Stimulated activated CD8-positive, alpha-beta memory T cell treated with anti-CD3 and anti-CD28 coated beads, Interleukin-7, amount 100 ng/mL, for 48 hours (primary cell): ENCODE data around the gene PFKFB3.
A peak's percentile ranks its signal among the peaks of the same experiment; 100 is the strongest.
"Not testable (repeated sequence)": the region's sequence is repeated elsewhere in the genome, so short reads cannot be mapped to it uniquely, and the experiment has no call there.

Experiments
- DNase-seq, 2 donors: peaks; one replicate each; pipeline ENCODE4 v3.0.0-alpha.2; 2020; ENCODE audit warnings: low read depth in 1 of 2; ENCODE audit errors: extremely low read depth in 1 of 2

PFKFB3 gene

DNA sequence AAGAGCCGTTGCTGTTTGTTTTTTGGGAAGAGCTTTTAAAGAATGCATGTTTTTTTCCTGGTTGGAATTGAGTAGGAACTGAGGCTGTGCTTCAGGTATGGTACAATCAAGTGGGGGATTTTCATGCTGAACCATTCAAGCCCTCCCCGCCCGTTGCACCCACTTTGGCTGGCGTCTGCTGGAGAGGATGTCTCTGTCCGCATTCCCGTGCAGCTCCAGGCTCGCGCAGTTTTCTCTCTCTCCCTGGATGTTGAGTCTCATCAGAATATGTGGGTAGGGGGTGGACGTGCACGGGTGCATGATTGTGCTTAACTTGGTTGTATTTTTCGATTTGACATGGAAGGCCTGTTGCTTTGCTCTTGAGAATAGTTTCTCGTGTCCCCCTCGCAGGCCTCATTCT lies 31.6 kb downstream of the PFKFB3 start:
- no peak for DNase-seq

DNA sequence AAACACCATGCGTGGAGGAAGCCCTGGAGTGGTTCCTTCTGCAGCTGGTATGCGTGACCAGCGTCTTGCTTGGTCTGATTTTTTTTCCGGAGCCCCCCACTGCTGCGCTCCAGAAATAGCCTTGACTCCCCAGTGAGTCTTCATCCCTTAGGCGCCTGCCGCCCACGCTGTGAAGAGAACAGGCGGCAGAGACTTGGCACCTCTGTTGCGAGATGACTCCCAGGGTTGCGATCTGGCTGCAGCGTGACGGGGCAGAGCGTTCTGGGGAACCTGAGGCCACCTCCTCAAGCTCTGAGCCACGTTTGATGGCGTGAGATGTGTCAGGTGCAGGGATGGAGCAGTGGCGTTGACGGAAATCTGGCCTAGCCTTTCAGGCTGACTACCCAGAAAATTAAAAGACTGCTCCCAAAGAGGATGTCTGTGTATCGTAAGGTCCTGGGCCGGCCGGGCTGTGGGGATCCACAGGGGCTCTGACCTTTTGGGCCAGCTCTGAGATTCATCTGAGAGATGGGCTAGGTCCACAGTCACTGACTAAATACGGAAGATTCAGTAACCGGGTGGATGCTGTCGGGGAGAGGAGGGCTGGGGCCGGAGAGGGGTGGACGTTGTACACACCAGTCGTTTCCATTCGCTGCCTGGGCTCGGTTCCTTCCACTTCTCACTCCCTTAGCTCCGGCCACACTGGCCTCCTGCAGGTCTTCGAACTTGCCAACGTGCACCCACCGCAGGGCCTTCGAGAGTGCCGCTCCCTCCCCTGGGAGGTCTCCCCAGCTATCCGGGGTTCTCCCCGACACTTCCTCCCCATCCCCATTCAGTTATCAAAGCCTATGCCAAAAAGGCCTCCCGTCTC lies 33.8 kb downstream of the PFKFB3 start:
- no peak for DNase-seq

DNA sequence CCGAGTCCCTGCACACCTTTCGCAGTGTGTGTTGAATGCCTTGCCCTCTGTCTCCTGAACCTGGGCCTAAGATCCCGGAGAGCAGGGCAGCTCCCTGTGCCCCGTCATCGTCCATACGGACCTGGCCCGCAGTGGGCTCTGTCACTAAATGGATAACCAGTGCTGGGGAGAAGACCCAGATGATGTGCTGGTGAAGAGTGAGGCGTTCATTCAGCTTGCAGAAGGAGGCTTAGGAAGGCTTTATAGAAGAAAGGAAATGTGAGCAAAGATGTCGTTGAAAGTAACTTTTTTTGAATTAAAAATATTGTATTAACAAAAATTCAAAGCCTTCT lies 34.4 kb downstream of the PFKFB3 start:
- no peak for DNase-seq

DNA sequence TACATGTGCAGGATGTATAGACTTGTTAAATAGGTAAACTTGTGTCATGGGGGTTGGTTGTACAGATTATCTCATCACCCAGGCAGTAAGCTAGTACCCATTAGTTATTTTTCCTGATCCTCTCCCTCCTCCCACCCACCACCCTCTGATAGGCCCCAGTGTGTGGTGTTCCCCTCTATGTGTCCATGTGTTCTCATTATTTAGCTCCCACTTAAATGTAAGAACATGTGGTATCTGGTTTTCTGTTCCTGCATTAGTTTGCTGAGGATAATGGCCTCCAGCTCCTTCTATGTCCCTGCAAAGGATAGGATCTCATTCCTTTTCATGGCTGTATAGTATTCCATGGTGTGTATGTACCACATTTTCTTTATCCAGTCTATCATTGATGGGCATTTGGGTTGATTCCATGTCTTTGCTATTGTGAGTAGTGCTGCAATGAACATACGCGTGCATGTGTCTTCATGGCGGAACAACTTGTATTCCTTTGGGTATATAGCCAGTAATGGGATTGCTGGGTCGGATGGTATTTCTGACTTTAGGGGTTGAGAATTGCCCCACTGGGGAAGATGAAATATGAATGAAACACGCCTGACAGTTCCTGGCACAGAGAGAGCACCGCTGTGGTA lies 36.0 kb downstream of the PFKFB3 start:
- DNase-seq: not testable (repeated sequence)

DNA sequence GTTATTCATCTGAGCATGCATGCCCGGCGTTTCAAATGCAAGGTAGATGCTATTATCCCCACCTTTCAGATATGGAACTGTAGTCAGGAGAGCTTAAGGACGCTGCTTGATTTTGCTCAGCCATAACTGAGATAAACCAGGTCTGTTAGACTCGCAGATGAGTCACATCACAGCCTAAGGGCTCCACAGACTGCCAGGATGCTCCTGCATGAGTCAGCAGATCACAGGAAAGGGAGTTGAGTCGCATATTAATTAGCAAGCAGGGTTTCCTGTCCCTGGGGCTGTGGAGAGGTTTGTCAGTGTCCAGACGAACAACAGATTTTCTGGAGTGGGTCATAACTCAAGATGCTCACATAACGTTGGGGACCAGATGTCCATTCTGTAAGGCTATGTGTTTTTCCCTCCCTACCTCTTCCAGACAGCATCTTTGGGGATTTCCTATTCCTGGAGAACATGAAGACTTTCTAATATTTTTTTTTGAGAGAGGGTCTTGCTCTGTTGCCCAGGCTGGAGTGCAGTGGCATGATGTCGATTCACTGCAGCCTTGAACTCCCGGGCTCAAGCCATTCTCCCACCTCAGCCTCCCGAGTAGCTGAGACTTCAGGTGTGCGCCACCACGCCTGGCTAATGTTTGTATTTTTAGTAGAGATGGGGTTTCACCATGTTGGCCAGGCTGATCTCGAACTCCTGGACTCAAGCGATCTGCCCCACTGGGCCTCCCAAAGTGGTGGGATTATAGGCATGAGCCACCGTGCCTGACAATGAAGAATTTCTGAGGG lies 36.7 kb downstream of the PFKFB3 start:
- peak; percentile 45 to 74 for DNase-seq

DNA sequence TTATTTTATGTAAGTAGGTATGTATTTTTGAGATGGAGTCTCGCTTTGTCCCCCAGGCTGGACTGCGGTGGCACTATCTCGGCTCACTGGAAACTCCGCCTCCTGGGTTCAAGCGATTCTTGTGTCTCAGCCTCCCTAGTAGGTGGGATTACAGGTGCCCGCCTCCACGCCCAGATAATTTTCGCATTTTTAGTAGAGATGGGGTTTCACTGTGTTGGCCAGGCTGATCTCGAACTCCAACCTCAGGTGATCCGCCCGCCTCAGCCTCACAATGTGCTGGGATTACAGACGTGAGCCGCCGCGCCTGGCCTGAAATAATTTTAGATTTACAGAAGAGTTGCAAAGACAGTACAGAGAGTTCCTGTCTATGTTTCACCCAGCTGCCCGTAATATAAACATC lies 37.5 kb downstream of the PFKFB3 start:
- no peak for DNase-seq

DNA sequence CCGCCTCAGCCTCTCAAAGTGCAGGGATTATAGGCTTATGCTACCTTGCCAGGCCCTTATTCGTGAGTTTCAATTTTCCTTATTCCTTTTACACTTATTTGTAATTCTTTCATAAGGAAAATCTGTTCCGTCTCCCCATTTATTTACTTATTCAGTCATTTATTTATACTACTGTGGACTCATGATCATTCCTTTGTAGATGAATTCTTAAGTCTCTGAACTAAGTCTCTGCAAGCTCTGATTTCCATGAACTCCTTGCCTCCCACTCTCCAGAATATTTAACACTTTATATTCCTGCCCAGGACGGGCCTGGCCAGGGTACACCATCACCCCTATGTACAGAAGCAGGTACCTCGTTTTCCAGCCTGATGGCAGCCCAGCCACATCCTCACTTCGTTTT lies 39.4 kb downstream of the PFKFB3 start:
- DNase-seq: no peak

DNA sequence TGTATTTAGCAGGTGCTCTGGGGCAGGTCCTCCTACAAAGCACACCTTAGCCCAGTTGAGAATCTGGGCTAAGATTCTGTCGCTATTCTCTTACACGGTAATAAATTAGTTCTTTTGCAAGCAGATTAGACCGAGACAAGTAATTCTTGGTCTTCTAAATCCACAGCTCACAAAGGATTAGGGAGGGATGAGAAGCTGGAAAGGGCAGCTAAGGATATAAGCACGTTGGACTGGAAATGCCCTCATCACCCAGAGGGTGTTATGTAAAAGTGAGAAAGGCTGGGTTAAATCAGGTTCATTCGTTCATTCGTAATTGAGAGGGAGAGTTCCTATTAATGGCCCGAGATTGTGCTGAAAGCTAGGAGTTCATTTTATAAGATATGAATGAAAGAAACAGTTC lies 41.8 kb downstream of the PFKFB3 start:
- no peak for DNase-seq

DNA sequence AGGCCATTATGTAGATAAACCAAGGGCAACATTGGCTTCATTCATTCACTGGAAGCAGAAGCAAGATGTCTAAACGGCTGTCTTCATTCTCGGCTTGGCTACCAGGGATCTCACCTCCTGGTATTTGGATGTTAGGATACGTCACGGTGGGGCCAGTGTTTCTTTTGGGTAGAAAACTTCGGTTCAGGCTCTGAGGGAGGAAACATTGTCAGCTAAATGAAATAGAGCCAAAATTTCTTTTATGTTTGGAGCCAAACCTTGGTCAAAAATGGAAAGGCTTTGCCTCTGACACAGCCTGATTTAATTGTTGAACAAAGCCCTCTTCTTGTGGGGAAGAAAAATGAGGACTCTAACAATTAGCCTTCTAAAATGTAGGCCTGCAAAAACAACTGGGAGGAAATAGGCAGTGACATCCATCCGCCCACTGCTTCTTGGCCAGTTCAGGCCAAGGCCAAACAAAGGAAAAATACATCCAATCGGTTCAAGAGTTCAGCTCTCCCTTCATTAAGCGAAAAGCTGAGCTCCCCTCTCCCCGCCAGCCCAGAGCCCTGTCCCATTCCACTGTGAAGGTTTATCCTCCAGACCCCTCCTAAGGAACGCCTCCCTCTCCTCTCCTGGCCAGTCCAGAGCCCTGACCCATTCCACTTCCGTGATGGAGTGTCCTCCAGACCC lies 44.4 kb downstream of the PFKFB3 start:
- DNase-seq: no peak

DNA sequence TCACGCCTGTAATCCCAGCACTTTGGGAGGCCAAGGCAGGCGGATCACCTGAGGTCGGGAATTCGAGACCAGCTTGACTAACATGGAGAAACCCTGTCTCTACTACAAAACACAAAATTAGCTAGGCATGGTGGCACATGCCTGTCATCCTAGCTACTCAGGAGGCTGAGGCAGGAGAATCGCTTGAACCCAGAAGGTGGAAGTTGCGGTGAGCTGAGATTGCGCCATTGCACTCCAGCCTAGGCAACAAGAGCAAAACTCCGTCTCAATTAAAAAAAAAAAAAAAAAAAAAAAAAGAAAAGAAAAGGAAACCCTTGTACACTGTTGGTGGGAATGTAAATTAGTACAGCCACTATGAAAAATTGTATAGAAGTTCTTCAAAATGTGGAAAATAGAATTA lies 46.2 kb downstream of the PFKFB3 start:
- DNase-seq: not testable (repeated sequence)

DNA sequence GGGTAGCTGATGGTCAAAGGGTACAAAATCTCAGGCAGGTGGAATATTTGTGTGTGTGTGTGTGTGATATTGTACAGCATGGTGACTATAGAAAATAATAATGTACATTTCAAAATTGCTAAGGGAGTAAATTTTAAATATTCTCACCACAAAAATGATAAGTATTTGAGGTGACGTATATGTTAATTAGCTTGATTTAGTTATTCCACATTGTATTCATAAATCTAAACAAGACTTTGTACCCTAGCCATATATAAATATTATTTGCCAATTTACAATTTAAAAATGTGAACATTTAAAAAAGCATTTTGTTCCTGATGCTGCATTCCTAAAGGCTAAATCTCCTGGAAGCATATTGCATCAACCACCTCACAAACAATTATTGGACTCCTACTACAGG lies 47.0 kb downstream of the PFKFB3 start:
- DNase-seq: no peak

DNA sequence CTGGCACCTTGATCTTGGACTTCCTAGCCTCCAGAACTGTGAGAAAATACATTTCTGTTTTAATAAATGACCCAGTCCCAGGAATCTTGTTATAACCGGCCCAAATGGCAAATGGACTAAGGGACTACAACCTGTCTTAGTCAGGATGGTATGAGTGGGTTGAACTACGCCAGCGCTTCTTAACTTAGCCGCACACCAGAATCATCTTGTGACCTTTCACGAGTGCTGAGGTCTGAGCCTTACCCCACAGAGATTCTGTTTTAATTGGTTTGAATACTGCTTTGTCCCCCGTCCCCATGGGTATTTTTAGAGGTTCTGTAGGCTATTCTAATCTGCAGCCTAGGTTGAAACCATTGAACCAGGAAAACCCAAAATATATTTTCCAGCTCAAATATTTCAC lies 48.0 kb downstream of the PFKFB3 start:
- no peak for DNase-seq

DNA sequence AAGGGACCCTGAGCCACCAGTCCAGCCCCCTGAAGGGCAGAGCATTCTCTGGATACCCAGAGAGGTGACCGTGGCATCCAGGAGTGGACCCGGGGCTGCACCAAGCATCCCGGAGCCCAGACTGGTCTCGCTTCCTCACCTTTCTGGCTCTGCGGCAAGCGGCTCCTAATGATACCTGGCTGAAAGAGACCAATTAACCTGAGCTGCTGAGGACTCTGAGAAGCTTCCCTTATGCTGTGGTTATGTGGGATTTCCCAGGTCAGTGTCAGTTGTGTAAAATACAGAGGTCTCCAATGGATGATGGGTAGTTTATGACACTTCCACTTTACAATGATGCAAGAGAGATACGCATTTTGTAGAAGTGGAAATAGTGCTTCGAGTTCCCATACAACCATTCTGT lies 51.5 kb downstream of the PFKFB3 start:
- no peak for DNase-seq

DNA sequence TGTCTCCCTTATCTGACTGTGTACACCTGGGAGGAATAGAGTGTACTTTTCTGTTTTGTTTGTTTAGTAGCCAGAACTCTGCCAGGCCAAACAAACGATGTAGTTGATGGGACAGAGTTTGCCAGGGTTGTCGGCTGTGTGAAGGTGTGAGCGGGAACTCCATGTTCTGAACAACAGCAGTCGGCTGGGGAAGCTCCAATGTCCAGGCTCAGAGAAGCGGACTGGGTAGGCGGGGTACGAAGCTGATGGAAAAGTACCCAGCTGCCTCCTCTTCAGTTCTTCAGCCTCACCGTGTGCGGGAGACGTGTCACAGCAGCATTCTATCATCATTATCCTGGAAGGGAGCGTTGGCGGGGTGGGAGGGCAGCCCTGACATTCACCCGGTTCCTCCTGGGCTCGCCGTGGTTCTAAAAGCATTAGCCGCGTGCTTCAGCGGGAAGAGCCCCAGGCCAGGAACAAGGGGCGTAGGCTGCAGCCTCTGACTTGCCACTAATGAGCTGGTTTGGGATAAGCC lies 52.9 kb downstream of the PFKFB3 start:
- DNase-seq: no peak

DNA sequence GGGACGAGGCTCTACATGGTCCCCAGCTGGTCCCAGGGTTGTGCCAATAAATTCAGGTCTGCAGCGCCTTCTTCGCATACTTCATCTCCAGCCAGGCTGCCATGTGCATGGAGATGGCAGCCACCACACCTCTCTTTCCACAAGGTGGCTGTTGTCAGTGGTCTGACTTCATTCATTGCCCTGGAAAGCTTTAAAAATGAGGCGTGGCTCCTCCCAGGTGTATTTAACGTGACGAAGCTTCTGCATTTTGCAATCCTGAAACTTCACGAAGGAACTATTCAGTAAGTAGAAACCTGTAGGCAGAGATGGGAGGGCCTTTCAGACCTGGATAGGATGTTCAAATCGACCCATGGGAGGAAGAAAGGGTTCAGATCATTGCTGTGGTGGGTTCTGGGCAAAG lies 53.7 kb downstream of the PFKFB3 start:
- DNase-seq: no peak

DNA sequence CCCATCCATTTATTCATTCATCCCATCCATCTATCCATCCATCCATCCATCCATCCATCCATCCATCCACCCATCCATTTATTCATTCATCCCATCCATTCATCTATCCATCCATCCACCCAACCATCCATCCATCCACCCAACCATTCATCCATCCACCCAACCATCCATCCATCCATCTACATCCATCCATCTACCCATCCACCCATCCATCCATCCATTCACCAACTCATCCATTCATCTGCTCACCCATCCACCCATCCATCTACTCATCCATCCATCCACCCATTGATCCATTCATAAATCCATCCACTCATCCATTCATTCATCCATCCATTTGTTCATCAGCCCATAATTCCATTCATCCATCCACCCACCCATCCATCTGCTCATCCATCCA lies 56.4 kb downstream of the PFKFB3 start:
- no peak for DNase-seq

DNA sequence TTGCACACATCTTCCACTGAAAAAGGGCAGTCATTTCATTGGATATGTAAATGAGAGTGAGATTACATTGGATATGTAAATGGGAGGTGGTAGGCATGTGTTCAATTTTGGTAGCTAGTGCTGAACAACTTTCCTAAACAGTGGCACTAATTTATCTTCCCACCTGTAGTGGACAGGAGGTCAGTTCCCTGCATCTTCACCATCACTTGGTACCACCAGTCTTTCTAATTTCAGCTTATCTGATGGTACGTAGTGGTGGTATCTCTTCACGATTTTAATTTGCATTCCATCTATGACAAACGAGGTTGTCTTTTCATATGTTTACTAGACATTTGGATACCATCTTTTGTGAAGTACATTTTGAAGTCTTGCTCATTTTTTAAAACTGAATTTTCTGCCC lies 58.1 kb downstream of the PFKFB3 start:
- no peak for DNase-seq

DNA sequence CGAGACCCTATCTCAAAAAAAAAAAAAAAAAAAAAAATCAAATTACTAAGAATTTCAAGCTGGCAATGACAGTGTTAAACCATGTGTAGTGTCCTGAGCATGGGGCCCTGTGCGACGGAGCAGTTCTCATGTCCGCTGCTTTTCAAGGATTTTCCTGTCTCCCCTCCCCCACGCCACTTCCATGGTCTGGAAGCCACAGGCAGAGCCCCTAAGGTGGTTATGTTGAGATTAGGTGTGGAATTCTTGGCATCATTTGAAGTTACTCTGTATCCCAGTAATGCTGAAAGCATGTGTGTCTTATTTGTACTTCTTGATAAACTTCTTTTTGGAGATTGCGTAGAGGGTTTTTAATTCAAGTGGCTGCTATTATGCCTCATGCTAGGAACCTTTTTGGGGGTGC lies 65.2 kb downstream of the PFKFB3 start:
- DNase-seq: no peak

DNA sequence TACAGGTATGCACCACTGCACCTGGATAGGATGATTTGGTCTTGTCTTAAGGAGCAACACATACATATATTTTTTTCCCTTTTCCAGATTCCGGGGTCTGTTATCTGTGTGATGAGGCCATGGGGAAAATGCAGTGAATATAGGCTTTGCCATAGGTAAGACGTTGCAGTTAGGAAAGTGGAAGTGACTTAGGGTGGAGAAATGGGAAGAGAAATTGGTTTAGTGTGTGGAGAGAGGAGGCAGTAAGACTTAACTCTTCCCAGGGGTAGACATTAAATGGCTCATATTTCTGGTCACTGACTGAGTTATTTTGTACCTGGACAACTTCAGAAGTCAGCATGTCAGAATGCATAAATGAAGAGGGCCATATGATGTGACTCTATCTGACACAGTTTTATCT lies 66.7 kb downstream of the PFKFB3 start:
- no peak for DNase-seq

DNA sequence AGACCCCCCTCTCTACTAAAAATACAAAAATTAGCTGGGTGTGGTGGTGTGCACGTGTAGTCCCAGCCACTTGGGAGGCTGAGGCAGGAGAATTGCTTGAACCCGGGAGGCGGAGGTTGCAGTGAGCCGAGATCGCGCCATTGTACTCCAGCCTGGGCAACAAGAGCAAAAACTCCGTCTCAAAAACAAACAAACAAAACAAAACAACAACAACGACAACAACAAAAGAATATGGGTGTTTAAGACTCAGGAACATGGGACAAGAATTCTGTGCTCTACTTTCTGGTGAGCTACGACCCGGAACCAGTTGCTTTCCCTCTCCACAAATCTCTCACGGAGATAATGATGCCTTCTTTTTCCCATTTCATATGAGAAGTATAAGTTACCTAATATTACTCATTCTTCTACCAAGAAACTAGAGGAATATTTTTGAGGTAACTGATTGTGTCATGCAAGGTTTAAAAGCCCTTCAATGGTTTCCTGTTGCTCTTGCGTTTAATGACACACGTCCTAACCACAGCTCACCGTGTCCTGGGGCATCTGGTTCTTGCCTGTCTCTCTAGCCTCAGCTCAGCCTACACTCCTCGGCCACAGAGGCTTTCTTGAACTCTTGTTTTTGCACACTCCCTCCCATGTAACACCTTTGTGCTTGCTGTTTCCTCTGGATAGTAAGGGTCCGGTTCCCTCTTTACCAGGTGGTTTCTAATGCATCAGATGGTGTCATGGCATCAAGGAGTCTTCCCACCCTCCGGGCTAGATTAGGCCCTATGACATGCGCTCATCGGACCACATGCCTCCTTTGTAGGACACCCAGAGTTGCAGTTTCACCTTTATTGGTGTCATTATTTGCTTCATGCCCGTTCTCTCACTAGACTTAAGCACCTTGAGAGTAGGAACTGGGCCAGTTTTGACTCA lies 67.5 kb downstream of the PFKFB3 start:
- peak; percentile 57 to 89 for DNase-seq
